A673 (cell line): ENCODE data around the gene UFSP2. TPM values are rescaled to one million over a fixed set of nuclear protein-coding genes. Genes with fewer than 3 reads are reported as not detected.

Experiments used
- BruUV-seq: library from RNA; stranded (reverse); fragments of 400-500 nt; replicated peaks from 2 replicates; lab custom pipeline; 2021; lab: Mats Ljungman, UMichigan
- CTCF ChIA-PET: fragments of 300-600 bp; sonication (Branson Sonifier 250); formaldehyde crosslinking; loops from one replicate; lab custom pipeline; 2022; ENCODE audit warnings: antibody characterized with exemption; lab: Charles Lee
- POLR2A ChIA-PET: fragments of 300-600 bp; sonication (Branson Sonifier 250); formaldehyde crosslinking; loops from one replicate; lab custom pipeline; 2022; ENCODE audit warnings: antibody characterized with exemption; ENCODE audit not compliant: low non-redundant PET; lab: Charles Lee
- DNase-seq: peaks from one replicate; pipeline ENCODE4 v3.0.0-alpha.2; 2015; ENCODE audit warnings: low spot score
- H3K27ac ChIP-seq: fragments of 200-600 bp; sonication (generic); 2 replicates; pipeline ENCODE4 v1.5.1; 2016; ENCODE audit warnings: mixed run types, low read depth, mild to moderate bottlenecking, mixed read lengths, antibody characterized with exemption, low read length; ENCODE audit not compliant: poor library complexity, severe bottlenecking
- H3K27me3 ChIP-seq: fragments of 200-600 bp; sonication (generic); replicated peaks from 2 replicates; pipeline ENCODE4 v1.6.1; 2017; ENCODE audit warnings: mixed run types, low read depth, mild to moderate bottlenecking, mixed read lengths, antibody characterized with exemption, low read length; ENCODE audit not compliant: insufficient read depth, poor library complexity
- H3K36me3 ChIP-seq: fragments of 200-600 bp; sonication (generic); 2 replicates; pipeline ENCODE4 v1.6.1; 2016; ENCODE audit warnings: mixed run types, mild to moderate bottlenecking, mixed read lengths, antibody characterized with exemption, low read length; ENCODE audit not compliant: insufficient read depth, poor library complexity, severe bottlenecking
- H3K4me1 ChIP-seq: fragments of 200-600 bp; sonication (generic); 2 replicates; pipeline ENCODE4 v1.6.1; 2017; ENCODE audit warnings: mixed run types, mild to moderate bottlenecking, mixed read lengths, antibody characterized with exemption, low read length; ENCODE audit not compliant: insufficient read depth, poor library complexity, severe bottlenecking
- H3K4me3 ChIP-seq: fragments of 200-600 bp; sonication (generic); 2 replicates; pipeline ENCODE4 v1.5.1; 2016; ENCODE audit warnings: low read depth, mixed run types, mild to moderate bottlenecking, mixed read lengths, low read length; ENCODE audit not compliant: poor library complexity, severe bottlenecking
- H3K9me3 ChIP-seq: fragments of 200-600 bp; sonication (generic); 2 replicates; pipeline ENCODE4 v1.6.1; 2016; ENCODE audit warnings: mixed run types, low read depth, mild to moderate bottlenecking, mixed read lengths, antibody characterized with exemption, low read length; ENCODE audit not compliant: poor library complexity, severe bottlenecking
- EZH2 ChIP-seq: fragments of 200-600 bp; sonication (generic); IDR thresholded peaks from 2 replicates; pipeline ENCODE4 v1.6.1; 2017; ENCODE audit warnings: borderline replicate concordance, low read depth, mild to moderate bottlenecking, mixed read lengths, antibody characterized with exemption, low read length; ENCODE audit not compliant: poor library complexity, severe bottlenecking
- intact Hi-C: fragments of 100-400 bp; cut with micrococcal nuclease; formaldehyde crosslinking; loops from one replicate; pipeline ENCODE4 v1.10.0; 2022; ENCODE audit not compliant: unreplicated experiment
- total RNA-seq: library from RNA; stranded (reverse); gene quantifications from 2 replicates; pipeline ENCODE4 v1.2.3, GENCODE V29; 2021
- TF ChIP-seq, protein P1 (sequence below): fragments of 300-800, 200-600 bp; sonication (generic); conservative IDR thresholded peaks from 2 replicates; pipeline ENCODE4 v1.5.1; 2017; ENCODE audit warnings: low read depth, mild to moderate bottlenecking, antibody characterized with exemption, low read length, moderate library complexity, mixed read lengths

Gene UFSP2
- total RNA-seq, 1 experiment from 2014 or later = 22.3 TPM

GRCh38 chr4:185399466-185399865, 26.3 kb downstream of the UFSP2 start:
- H3K27me3 ChIP-seq = no peaks in the 10 kb centered on the region
- peaks cover 6% of the 10 kb centered on the region for H3K36me3 ChIP-seq
- no peak for TF ChIP-seq EZH2
- TF ChIP-seq, protein P1, sequence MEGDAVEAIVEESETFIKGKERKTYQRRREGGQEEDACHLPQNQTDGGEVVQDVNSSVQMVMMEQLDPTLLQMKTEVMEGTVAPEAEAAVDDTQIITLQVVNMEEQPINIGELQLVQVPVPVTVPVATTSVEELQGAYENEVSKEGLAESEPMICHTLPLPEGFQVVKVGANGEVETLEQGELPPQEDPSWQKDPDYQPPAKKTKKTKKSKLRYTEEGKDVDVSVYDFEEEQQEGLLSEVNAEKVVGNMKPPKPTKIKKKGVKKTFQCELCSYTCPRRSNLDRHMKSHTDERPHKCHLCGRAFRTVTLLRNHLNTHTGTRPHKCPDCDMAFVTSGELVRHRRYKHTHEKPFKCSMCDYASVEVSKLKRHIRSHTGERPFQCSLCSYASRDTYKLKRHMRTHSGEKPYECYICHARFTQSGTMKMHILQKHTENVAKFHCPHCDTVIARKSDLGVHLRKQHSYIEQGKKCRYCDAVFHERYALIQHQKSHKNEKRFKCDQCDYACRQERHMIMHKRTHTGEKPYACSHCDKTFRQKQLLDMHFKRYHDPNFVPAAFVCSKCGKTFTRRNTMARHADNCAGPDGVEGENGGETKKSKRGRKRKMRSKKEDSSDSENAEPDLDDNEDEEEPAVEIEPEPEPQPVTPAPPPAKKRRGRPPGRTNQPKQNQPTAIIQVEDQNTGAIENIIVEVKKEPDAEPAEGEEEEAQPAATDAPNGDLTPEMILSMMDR = no peak
- H3K4me3 ChIP-seq = no peak overlapping the region
- no peak overlapping the region for H3K27ac ChIP-seq
- DNase-seq = no peak
- ChIA-PET POLR2A (no interaction called here), CTCF (no interaction called here)
- no peaks in the 10 kb centered on the region for H3K9me3 ChIP-seq
- intact Hi-C loops = loop anchor here (5.0 kb wide), 1 partner anchor 192 kb away; the partner anchor contains the start of gene SNX25
- H3K4me1 ChIP-seq = peaks cover 18% of the 10 kb centered on the region
- BruUV-seq = no TSS peak

DNA sequence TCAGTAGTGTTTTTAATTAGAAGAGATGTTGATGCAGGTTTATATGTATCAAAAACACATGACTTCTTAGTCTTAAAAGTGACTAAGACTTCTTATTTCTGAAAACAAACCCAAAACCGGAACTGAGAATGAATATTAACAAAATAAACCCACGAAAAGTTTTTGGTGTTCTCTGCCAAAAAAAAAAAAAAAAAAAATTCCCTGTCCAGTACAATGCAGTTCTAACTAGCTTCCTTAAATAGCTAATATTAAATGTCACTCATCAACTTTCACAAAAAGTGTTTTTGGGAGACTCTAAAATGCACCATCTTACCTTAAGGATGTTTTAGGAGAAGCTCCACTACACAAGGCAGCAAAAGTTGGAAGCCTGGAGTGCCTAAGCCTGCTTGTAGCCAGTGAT, 27.1 kb downstream of the UFSP2 start:
- CTCF ChIA-PET = no interaction called here

GRCh38 chr4:185396724-185397385, 28.9 kb downstream of the UFSP2 start, which contains the start of gene ANKRD37:
Gene ANKRD37 (plus strand): TSS chr4:185396841. CDS start chr4:185396924, 83 bp downstream.
- H3K9me3 ChIP-seq = no peaks in the 10 kb centered on the region
- BruUV-seq = no TSS peak
- intact Hi-C loops = loop anchor here (5.0 kb wide), 1 partner anchor 190 kb away; the partner anchor contains the start of gene SNX25
- H3K36me3 ChIP-seq = no peaks in the 10 kb centered on the region
- CTCF ChIA-PET = no interaction called here
- H3K4me3 ChIP-seq = peak within 1 kb of the TSS; percentile 62
- no peak for DNase-seq
- H3K27ac ChIP-seq = peak within 1 kb of the TSS; percentile 93
- peaks cover 18% of the 10 kb centered on the region for H3K4me1 ChIP-seq
- no peak for TF ChIP-seq EZH2
- TF ChIP-seq, protein P1 = no peak
- POLR2A ChIA-PET = no interaction called here
- H3K27me3 ChIP-seq = no peaks in the 10 kb centered on the region

More for the DNA sequence above, 27.1 kb downstream of the UFSP2 start:
- Histone ChIP-seq H3K9me3 (no peaks in the 10 kb centered on the region), H3K4me3 (no peak overlapping the region), H3K27me3 (no peaks in the 10 kb centered on the region), H3K4me1 (peaks cover 18% of the 10 kb centered on the region), H3K36me3 (peaks cover 6% of the 10 kb centered on the region), H3K27ac (no peak overlapping the region)
- POLR2A ChIA-PET = no interaction called here
- DNase-seq = no peak
- TF ChIP-seq EZH2 = no peak
- TF ChIP-seq, protein P1 = no peak
- intact Hi-C loops = loop anchor here (5.0 kb wide), 1 partner anchor 191 kb away; the partner anchor contains the start of gene SNX25
- no TSS peak for BruUV-seq
